HEK293 (cell line): Measurements from ENCODE around the gene MPC2.

ENCODE experiments used
- PRDM10 ChIP-seq: fragments of 450-650 bp; formaldehyde crosslinking; IDR thresholded peaks from 2 replicates; pipeline ENCODE4 v1.5.1; 2016; ENCODE audit warnings: missing biosample characterization, missing genetic modification characterization
- PRDM2 ChIP-seq: fragments of 450-650 bp; formaldehyde crosslinking; IDR thresholded peaks from 2 replicates; pipeline ENCODE4 v1.5.1; 2016; ENCODE audit warnings: missing biosample characterization, missing genetic modification characterization, borderline replicate concordance

GRCh38 chr1:167904652-167905130, 32.2 kb downstream of the MPC2 start:
- TF ChIP-seq PRDM10 (tag by site-specific recombination) (no peak), PRDM2 (tag by site-specific recombination) (no peak)
